Measurements from ENCODE around the gene ARVCF. TPM values are rescaled to one million over a fixed set of nuclear protein-coding genes. Genes with fewer than 3 reads are reported as not detected.
A peak's percentile ranks its signal among the peaks of the same experiment; 100 is the strongest.

The ARVCF gene
- total and polyA plus RNA-seq, 2 of the 8 experiments (the other 6 are each of a cell fraction or from before 2014, with no cell fraction given), result 31.0 to 43.2 TPM

DNA sequence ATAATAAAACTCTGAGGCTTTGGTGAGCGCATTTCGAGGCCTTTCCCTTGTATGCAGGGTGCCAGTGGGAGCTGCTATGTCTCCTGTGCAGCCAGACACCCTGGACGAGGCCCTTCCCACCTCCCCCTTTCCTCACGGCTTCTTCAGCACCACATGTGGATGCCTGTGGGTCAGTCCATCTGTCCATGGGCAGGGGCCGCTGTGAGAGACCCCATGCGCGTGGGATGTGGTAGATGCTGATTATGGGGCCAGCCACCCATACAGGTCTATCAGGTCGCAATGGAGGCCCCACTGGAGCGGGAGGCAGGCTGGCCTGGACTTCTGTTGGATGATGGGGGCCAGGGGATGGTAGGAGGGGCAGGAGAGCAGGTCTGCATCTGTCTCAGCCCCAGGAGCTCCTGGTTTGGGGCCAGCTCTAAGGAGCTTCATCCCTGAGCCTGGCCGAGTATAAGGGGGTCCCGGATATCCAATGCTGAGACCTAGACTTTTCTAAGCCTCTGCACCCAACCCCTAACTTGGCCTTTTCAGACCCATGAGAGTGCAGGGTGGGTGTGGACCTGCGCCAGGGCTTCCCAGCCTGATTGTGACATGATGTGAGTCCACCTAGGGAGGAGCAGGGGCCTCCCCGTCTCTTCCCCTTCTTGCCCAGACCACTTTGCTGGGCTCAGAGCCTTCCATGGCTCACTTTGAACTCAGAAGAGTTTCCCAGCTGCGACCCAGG lies 49.4 kb upstream of the ARVCF start:
- Histone ChIP-seq H3K23me2 (ENCODE audit: low read depth, low read length) (no peaks in the 10 kb centered on the region), H3K4me3 (ENCODE audit: extremely low read depth in 1 of 4, insufficient read depth in 2 of 4, low read depth in 3 of 4, low read length in 4 of 4) (no peak overlapping the region), H3K79me1 (ENCODE audit: low read depth, low read length) (no peaks in the 10 kb centered on the region), H3K14ac (ENCODE audit: insufficient read length) (no peak overlapping the region), H3K27ac (ENCODE audit: low read depth, low read length) (no peak overlapping the region), H3K27me3 (replicated peaks in 1 of 4; ENCODE audit: control insufficient read depth in 3 of 4, extremely low read depth in 1 of 4, insufficient read depth in 3 of 4, low read length in 3 of 4) (peaks cover 0 to 3% (median 0%) of the 10 kb centered on the region in 4 experiments; a peak in 3 of 7 replicates), H2BK5ac (ENCODE audit: low read depth, low read length) (no peak overlapping the region), H4K8ac (ENCODE audit: extremely low read depth, insufficient read depth, low read length) (no peak overlapping the region; the same call in 1 of the 2 replicates), H3K23ac (ENCODE audit: insufficient read length) (no peak overlapping the region), H4K5ac (ENCODE audit: insufficient read length, low read depth, low read length) (no peak overlapping the region), H3K79me2 (ENCODE audit: control insufficient read depth in 1 of 2, insufficient read depth in 2 of 2, low read length in 2 of 2) (no peaks in the 10 kb centered on the region), H2BK12ac (ENCODE audit: low read depth, low read length) (no peak overlapping the region), H2AK5ac (ENCODE audit: low read depth, low read length) (no peak overlapping the region), H2BK15ac (ENCODE audit: low read length) (no peak overlapping the region), H3K9me3 (ENCODE audit: insufficient read depth in 2 of 2, low read depth in 1 of 2, low read length in 1 of 2) (no peaks in the 10 kb centered on the region), H3K4me1 (replicated peaks in 1 of 4; ENCODE audit: control insufficient read depth in 3 of 4, insufficient read depth in 4 of 4, low read length in 3 of 4) (no peaks in the 10 kb centered on the region), H4K91ac (replicated peaks; ENCODE audit: insufficient read length, low read length) (no peak overlapping the region), H3K4ac (replicated peaks; ENCODE audit: insufficient read length, low read depth, low read length) (no peak overlapping the region), H4K20me1 (replicated peaks in 1 of 2; ENCODE audit: control insufficient read depth in 1 of 2, insufficient read depth in 2 of 2, low read length in 2 of 2) (peaks cover 0 to 6% of the 10 kb centered on the region in 2 experiments), H3K9ac (replicated peaks in 1 of 4; ENCODE audit: extremely low read depth in 1 of 4, low read depth in 3 of 4, low read length in 3 of 4) (peak overlapping the region in 1 of 4 experiments; percentile 48; a peak in 1 of 7 replicates), H2BK20ac (ENCODE audit: low read length) (no peak overlapping the region), H2AFZ (ENCODE audit: low read length) (no peak overlapping the region), H3K36me3 (ENCODE audit: control insufficient read depth in 2 of 4, insufficient read depth in 4 of 4, low read length in 3 of 4) (no peaks in the 10 kb centered on the region), H3K4me2 (ENCODE audit: insufficient read depth in 1 of 2, low read depth in 2 of 2, low read length in 2 of 2) (no peak overlapping the region), H2BK120ac (replicated peaks; ENCODE audit: low read depth, low read length) (no peak overlapping the region), H3K18ac (ENCODE audit: extremely low read depth, low read length) (no peak overlapping the region), H3K56ac (replicated peaks; ENCODE audit: insufficient read length, low read depth, low read length) (no peak overlapping the region)
- FAIRE-seq (no peak), DNase-seq (ENCODE audit: low read depth in 1 of 2, low spot score in 2 of 2) (no peak)
- CTCF ChIA-PET (ENCODE audit: partially characterized antibody), result interaction anchor here (1.4 kb wide), 1 partner anchor 19 kb away, joined by 3 read pairs; no protein-coding TSS in a partner anchor
- no peak for TF ChIP-seq GTF2F1 (IDR thresholded peaks at IDR 0.05; ENCODE audit: borderline replicate concordance, low read depth, low read length)
- TF ChIP-seq NRF1 (IDR thresholded peaks at IDR 0.05; ENCODE audit: low read depth, low read length), result no peak
- TF ChIP-seq MAFK (IDR thresholded peaks at IDR 0.05; ENCODE audit: low read depth, low read length), result no peak
- no peak for TF ChIP-seq TAF1 (IDR thresholded peaks at IDR 0.05; ENCODE audit: low read depth, low read length)
- TF ChIP-seq ZNF274 (IDR thresholded peaks at IDR 0.05; ENCODE audit: borderline replicate concordance, extremely low read depth, low read length), result no peak
- TF ChIP-seq FOSL1 (IDR thresholded peaks at IDR 0.05; ENCODE audit: insufficient read depth, low read depth, low read length), result no peak
- POLR2A ChIA-PET (ENCODE audit: partially characterized antibody), result no interaction called here
- WGBS, 2 experiments (ENCODE audit: extremely low coverage in 1 of 2, insufficient coverage in 1 of 2, insufficient read length in 1 of 2, insufficient replicate concordance in 2 of 2, low coverage in 1 of 2, low lambda C conversion rate in 2 of 2, missing lambda C conversion rate in 1 of 2), result 91% methylated on average over 14 of the region's 14 CpGs; no CpG with 5 or more reads in 1 of the 2 experiments
